Fibroblast of peridontal ligament (primary cell): Measurements from ENCODE around the gene DTNBP1.

Source experiments
- DNase-seq: peaks from one replicate; pipeline ENCODE4 v3.0.0-alpha.2; 2010; ENCODE audit errors: extremely low read depth

DTNBP1 gene

DNA sequence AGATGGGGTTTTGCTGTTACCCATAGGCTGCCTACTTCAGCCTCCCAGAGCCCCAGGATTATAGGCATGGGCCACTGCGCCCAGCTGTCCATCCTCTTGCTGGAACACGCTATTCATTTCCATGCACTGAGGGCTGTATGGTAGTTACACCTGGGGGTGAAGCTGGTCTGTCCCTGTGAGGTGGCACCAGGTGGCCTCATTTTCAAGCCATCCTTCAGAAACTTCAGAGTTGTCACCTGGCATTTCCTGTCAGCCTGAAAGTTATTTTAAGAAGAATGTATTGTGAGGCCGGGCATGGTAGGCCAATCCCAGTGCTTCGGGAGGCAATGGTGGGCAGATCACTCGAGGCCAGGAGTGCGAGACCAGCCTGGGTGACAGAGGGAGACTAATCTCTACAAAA lies 147.6 kb downstream of the DTNBP1 start:
- DNase-seq: no peak

DNA sequence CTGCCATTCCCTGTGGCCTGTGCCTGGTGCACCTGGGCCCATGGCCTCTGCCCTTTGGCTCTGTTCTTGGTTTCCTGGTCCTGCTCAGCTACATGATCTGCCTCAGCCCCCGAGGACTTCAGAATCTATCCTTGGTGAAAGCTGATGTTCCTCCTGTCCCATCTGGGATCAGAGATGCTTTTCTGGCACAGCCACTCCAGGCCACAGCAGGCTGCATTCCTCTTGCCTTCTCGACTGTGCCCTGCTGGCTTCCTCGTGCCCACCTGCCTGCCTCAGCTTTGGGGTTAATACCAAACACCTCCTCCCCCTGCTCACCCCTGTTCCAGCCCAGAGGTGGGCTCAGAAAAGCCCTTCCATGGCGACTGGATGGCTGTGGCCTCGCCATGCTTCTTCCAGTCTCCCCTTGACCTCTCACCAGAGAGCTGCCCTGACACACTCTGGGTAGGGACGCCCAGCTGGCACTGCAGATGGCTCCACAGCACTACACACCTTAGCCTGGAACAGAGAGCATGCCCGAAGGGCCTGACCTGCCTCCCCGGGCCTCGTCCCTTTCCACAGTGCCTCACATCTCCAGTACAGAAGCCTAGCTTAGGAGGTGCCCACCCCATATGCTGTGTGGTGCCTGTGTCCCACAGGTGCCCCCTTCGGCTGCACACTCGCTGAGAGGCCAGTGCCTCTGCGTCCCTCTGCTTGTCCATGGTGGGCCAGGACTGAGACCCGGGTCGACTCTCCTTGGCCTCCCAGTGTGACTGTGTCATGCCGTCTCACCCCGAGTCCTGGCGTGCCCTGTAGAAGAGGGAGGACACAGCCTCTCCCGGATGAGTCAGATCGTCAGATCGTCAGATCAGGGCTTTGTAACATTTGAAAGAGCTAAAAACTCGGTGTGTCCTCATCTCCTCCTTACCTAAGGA lies 148.8 kb downstream of the DTNBP1 start:
- DNase-seq: no peak

- DNase-seq: no peak
Observed at GRCh38 chr6:15513131-15513771, 149.6 kb downstream of the DTNBP1 start.

DNA sequence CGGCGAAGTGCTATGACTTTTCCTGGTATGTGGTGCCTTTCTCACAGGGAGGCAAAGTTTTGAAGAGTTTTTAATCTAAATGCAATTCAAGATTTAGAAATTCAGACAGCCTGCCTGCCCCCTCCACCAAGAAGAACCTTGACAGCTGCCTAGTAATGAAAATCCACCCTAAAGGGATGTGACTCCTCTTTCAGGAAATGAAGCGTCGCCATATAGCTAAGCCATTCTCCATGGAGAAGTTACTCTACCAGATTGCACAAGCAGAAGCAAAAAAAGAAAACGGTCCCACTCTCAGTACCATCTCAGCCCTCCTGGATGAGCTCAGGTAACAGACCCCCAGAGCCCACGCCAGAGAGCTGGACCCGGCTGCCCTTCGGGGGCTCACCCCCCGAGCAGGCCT lies 150.1 kb downstream of the DTNBP1 start:
- DNase-seq: no peak

- DNase-seq: peak; percentile 6
Observed at GRCh38 chr6:15512126-15512525, 150.7 kb downstream of the DTNBP1 start.

GRCh38 chr6:15511248-15512125 lies 151.3 kb downstream of the DTNBP1 start:
- DNase-seq: no peak

DNA sequence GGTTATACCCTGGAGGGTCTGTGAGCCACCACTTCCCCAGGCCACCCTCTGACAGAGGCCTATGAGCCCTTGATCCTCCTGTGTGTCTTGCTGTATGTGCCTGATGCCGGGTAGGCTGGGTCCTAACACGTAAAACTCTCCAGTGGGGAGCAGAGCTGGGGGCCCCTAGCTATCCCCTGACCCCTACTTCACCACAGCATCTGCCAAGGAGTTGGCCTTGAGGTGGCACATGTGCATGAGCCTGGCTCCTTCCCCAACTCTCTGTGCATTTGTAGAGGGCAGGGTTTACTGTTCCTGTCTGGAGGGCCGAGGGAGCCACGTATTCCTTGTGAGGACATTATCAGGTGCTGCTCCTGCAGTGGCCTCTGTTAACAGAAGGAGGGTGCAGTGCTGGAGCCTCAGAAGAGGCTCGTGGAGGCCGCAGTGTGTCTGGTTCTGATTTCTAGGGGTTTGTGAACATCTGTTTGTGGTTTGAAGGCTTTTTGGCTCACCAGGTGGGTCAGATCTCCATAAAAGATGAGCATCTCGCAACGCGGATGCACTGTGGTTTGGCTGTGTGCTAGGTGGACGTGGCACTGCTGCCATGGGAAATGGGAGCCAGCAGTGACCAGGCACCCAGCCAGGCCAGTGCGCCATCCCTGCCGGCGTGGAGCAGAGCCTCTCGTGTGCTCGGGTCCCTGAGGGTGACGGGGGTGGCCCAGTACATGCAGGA lies 152.1 kb downstream of the DTNBP1 start:
- no peak for DNase-seq

GRCh38 chr6:15510121-15510520 lies 152.7 kb downstream of the DTNBP1 start:
- no peak for DNase-seq

DNA sequence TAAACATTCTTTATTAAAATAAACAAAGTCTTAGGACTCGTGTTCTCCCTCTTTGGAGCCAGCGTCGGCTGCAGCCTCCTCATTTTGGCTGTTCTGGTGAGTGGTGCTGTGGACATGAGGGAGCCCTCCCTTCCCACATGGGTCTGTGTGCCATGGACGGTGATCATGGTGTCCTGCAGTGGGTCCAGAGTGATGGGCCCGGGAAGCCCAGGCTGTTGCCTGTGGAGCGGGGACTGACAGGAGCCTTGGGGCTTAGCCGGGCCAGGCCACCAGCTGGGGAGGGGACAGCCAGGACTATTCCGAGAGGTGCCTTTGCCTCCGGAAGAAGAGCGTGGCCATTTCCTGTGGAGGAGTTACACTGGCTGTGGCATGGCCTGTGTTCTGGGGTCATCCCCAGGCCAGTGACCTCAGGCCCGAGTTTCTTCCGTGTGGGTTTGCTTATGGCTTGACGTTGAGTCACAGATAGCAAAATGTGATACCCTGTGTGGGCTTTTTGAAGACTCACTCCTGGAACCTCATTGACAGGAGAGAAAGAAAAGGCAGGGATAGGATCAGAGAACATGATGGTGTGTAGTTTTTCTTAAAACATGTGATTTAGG lies 153.4 kb downstream of the DTNBP1 start:
- DNase-seq: peak; percentile 15

- DNase-seq: no peak
Observed at GRCh38 chr6:15508931-15509330, 153.9 kb downstream of the DTNBP1 start.

DNA sequence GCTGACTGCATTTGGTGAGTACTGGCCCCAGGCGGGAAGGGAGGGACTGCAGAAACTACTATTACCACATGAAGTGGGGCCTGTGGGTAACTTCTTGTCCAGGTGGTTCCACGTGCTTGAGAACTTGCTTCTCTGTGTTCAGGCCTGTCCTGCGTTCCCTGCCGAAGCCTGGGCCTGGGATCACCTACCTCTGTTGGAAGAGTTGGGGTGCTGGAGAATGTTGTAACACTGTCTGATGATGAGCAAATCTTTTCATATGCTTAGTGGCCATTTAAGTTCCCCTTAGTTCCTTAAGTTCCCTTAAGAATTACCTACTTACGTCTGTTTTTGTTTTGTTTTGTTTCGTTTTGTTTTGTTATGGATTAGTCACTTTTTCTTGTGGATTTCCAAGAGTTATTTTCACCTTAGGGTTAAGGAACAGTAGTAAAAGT lies 154.4 kb downstream of the DTNBP1 start:
- no peak for DNase-seq

- DNase-seq: no peak
Observed at GRCh38 chr6:15507746-15508145, 155.1 kb downstream of the DTNBP1 start.

GRCh38 chr6:15507221-15507620 lies 155.6 kb downstream of the DTNBP1 start:
- no peak for DNase-seq

GRCh38 chr6:15506066-15506465 lies 156.8 kb downstream of the DTNBP1 start:
- DNase-seq: no peak

DNA sequence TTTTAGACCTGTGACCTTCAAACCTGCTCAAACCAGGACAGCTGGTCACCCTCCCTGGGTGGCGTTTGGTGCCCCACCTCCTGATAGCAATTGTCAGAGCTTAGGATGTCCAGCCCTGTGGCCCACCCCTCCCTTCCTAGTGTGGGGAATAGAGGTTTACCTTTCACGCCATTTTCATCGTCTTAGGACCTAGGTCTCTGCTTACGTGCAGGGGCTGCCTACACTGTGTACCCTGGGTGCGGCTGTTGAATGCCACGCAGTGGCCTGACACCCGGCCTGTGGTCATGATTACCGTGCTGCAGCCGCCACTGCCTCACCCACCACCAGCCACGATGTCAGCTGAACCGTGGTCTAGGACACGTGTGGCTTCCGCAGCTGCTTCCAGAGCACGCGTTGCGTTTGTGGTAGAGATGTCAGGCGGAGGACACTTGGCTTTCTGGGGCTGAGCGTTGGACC lies 157.3 kb downstream of the DTNBP1 start:
- no peak for DNase-seq

- peak; percentile 99 for DNase-seq
Observed at GRCh38 chr6:15504581-15505350, 158.1 kb downstream of the DTNBP1 start.

DNA sequence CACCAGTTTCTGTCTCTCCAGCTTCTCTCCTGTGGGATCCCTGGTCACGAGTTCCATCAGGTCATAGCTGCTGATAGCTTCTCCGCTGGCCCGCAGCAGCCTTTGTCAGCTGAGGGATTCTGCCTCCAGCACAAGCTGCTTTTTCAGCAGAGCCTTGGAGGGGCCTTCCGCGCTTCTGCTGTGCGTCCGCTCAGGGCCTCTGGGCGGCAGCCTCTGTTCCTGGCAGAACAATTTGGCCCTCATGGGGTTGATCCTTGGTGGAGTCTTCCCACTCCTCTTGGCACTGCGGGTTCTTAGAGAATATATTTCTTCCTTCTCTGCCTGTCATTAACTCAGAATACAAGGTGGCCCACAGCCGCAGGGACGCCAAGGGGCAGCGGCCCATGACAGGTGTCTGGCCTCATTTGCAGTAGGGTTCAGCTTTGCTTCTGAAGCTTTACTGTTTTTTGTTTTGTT lies 158.8 kb downstream of the DTNBP1 start:
- DNase-seq: no peak

DNA sequence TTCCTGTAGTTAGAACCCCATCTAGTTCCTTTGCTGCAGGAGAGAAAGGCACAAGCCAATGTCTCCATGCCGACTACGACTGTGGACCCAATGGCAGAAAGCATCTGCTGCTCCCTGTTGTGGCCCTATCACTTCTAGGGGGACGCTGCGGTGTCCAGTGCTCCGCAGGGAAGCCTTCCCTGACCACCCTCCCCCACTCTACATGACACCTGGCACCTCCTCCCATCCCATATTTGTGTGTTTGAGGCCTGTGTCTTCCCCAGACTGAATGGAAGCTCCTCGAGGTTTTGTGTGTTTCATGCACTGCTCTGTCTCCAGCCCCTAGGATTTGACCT lies 159.5 kb downstream of the DTNBP1 start:
- no peak for DNase-seq

DNA sequence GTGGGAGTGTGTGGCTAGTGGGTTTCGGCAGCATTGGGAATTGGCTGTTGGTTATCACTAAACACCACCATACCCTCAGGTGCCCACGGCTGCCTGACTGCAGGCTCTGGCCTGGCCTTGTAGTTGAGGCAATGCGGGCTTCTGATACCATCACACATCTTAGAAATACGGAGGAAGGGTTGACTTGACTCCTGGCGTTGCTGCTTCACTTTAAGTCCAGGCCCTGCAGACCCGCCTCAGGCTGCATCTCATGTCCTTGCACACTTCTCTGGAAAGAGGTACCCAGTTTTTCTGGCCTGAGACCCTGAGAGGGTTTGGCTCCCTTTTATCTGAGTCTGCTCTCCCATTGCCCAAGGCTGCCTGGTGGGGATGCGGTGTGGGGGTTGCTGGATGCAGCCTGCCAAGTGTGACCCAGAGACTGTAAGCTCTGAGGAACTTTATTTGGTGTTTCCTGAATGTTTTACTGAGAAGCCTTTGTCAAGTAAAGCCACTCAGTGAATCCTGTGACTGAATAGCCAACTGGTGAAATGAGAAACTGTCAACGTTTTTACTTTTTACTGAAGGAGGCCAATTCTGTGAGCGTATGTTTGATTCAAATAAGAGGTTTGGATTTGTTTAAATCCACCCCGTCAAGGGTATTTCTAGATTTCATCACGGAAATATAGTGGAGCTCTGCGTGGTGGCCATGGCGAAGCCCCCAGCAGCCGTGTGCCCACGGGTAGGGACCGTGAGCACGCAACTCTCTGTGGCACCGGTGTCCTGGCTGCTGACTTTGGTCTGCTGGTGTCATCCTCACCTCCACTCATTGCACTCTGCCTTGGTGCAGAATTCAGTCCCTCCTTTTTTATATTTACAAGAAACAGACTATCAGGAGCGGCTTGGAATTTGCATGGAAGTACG lies 160.1 kb downstream of the DTNBP1 start:
- no peak for DNase-seq
